Heart left ventricle (tissue), 13 donors: Measurements from ENCODE around the gene PLSCR1.

Experiments used
- POLR2A ChIP-seq, 2 donors: fragments of 450-650 bp; IDR thresholded peaks; one replicate each; pipeline ENCODE4 v1.6.1; 2017; ENCODE audit warnings: antibody characterized with exemption in 2 of 2, mild to moderate bottlenecking in 2 of 2, moderate library complexity in 2 of 2
- TF ChIP-seq, protein P1 (sequence below), 12 donors: fragments of 200-600 bp; sonication (generic) in 4 of 12; IDR thresholded peaks; one replicate each; pipeline versions ENCODE4 v1.5.0 to v1.8.0; 2018 to 2022; ENCODE audit warnings: antibody characterized with exemption in 12 of 12, mild to moderate bottlenecking in 5 of 12
- donor health status: ischemic (EF 13 %, LVEDD 7.1; RV severe dilation, severe dysfunction).
- donor health status: DM: no; HTN: yes; CAD: no.
- donor health status: DM: no; HTN: no; CAD: no.
- donor health status: ischemic (EF 25% LVEDD 6.9; RV normal size, moderate dysfunction).
- donor health status: ischemic (EF 25% LVEDD 5.7; RV mildly dilated, moderate dysfunction).
- donor health status: ischemic (EF 35%, LVEDD 5.7; RV mildly dilated, moderate dysfunction).
- donor health status: nonischemic (EF 11% LVEDD 7.7; RV severe dilation, severe dysfunction).
- donor health status: DM: yes; HTN: yes; CAD: no.
- donor health status: PGD.
- donor health status: ischemic (EF 29% LVEDD 5.4; RV normal size, mild dysfunction).
- donor health status: nonischemic (EF 23%, LVEDD 6.1; RV moderate dilation, normal function).

GRCh38 chr3:146561879-146562278 lies 17.5 kb upstream of the PLSCR1 start:
- TF ChIP-seq, protein P1, sequence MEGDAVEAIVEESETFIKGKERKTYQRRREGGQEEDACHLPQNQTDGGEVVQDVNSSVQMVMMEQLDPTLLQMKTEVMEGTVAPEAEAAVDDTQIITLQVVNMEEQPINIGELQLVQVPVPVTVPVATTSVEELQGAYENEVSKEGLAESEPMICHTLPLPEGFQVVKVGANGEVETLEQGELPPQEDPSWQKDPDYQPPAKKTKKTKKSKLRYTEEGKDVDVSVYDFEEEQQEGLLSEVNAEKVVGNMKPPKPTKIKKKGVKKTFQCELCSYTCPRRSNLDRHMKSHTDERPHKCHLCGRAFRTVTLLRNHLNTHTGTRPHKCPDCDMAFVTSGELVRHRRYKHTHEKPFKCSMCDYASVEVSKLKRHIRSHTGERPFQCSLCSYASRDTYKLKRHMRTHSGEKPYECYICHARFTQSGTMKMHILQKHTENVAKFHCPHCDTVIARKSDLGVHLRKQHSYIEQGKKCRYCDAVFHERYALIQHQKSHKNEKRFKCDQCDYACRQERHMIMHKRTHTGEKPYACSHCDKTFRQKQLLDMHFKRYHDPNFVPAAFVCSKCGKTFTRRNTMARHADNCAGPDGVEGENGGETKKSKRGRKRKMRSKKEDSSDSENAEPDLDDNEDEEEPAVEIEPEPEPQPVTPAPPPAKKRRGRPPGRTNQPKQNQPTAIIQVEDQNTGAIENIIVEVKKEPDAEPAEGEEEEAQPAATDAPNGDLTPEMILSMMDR (IDR thresholded peaks at IDR 0.05), result no peak
- TF ChIP-seq POLR2A (IDR thresholded peaks at IDR 0.05), result no peak
